HepG2 (cell line): ENCODE results near the gene SAPCD2. TPM values are rescaled to one million over a fixed set of nuclear protein-coding genes. Genes with fewer than 3 reads are reported as not detected.
A peak's percentile ranks its signal among the peaks of the same experiment; 100 is the strongest.

Source experiments
- ATAD3A ChIP-seq: sonication (generic); formaldehyde crosslinking; IDR thresholded peaks from 2 replicates; pipeline ENCODE4 v1.4.0; 2020; ENCODE audit warnings: missing genetic modification reagents
- CC2D1A ChIP-seq: sonication (generic); formaldehyde crosslinking; IDR thresholded peaks from 2 replicates; pipeline ENCODE4 v1.8.1; 2023; ENCODE audit warnings: mild to moderate bottlenecking, missing genetic modification reagents
- HNF4G ChIP-seq, 2 experiments: sonication (generic) in 1 of 2; formaldehyde crosslinking in 1 of 2; IDR thresholded peaks; 2 replicates each; pipeline versions ENCODE4 v1.4.0 to v1.6.1; 2011 to 2020; ENCODE audit warnings: borderline replicate concordance in 2 of 2, low read depth in 2 of 2, mild to moderate bottlenecking in 2 of 2, low read length in 1 of 2, missing genetic modification reagents in 1 of 2, moderate library complexity in 1 of 2
- KLF9 ChIP-seq: IDR thresholded peaks from 2 replicates; pipeline ENCODE4 v1.6.1; 2016; ENCODE audit warnings: low read depth
- MED1 ChIP-seq: sonication (generic); formaldehyde crosslinking; IDR thresholded peaks from 2 replicates; pipeline ENCODE4 v1.4.0; 2020; ENCODE audit warnings: missing genetic modification reagents
- MYC ChIP-seq: sonication (generic); formaldehyde crosslinking; IDR thresholded peaks from 2 replicates; pipeline ENCODE4 v1.9.0; 2021; ENCODE audit warnings: missing genetic modification reagents, borderline replicate concordance
- PHF20 ChIP-seq: sonication (generic); formaldehyde crosslinking; IDR thresholded peaks from 2 replicates; pipeline ENCODE4 v1.5.0; 2020; ENCODE audit warnings: mild to moderate bottlenecking, missing genetic modification reagents
- PTBP1 ChIP-seq: fragments of 200-400 bp; formaldehyde crosslinking; IDR thresholded peaks from 2 replicates; pipeline ENCODE4 v1.6.1; 2018; ENCODE audit warnings: low read length, low read depth; ENCODE audit not compliant: poor library complexity, severe bottlenecking
- SOX5 ChIP-seq: IDR thresholded peaks from 2 replicates; pipeline ENCODE4 v1.6.1; 2016; ENCODE audit warnings: borderline replicate concordance
- TARDBP ChIP-seq: sonication (generic); formaldehyde crosslinking; IDR thresholded peaks from 2 replicates; pipeline ENCODE4 v1.8.0; 2022; ENCODE audit warnings: mild to moderate bottlenecking, missing genetic modification reagents
- ZBTB42 ChIP-seq: sonication (generic); formaldehyde crosslinking; IDR thresholded peaks from 2 replicates; pipeline ENCODE4 v1.5.0; 2020; ENCODE audit warnings: mild to moderate bottlenecking, missing genetic modification reagents
- ZC3H13 ChIP-seq: sonication (generic); formaldehyde crosslinking; IDR thresholded peaks from 2 replicates; pipeline ENCODE4 v1.8.1; 2023; ENCODE audit warnings: mild to moderate bottlenecking, missing genetic modification reagents, moderate library complexity
- ZFY ChIP-seq: sonication (generic); formaldehyde crosslinking; IDR thresholded peaks from 2 replicates; pipeline ENCODE4 v1.4.0; 2020; ENCODE audit warnings: missing genetic modification reagents
- ZNF225 ChIP-seq: sonication (generic); formaldehyde crosslinking; IDR thresholded peaks from 2 replicates; pipeline ENCODE4 v1.4.0; 2020; ENCODE audit warnings: mild to moderate bottlenecking, missing genetic modification reagents
- ZNF232 ChIP-seq: sonication (generic); formaldehyde crosslinking; IDR thresholded peaks from 2 replicates; pipeline ENCODE4 v1.4.0; 2020; ENCODE audit warnings: missing genetic modification reagents, borderline replicate concordance
- ZNF264 ChIP-seq: sonication (generic); formaldehyde crosslinking; IDR thresholded peaks from 2 replicates; pipeline ENCODE4 v1.4.0; 2020; ENCODE audit warnings: missing genetic modification reagents
- ZNF792 ChIP-seq: IDR thresholded peaks from 2 replicates; pipeline ENCODE4 v1.6.1; 2016
- ZNF816 ChIP-seq: sonication (generic); formaldehyde crosslinking; IDR thresholded peaks from 2 replicates; pipeline ENCODE4 v1.8.0; 2022; ENCODE audit warnings: missing genetic modification reagents, mild to moderate bottlenecking, borderline replicate concordance
- polyA plus RNA-seq, 8 experiments: library from polyadenylated mRNA; depleted of rRNA in 3 of 8; stranded (reverse) in 7 of 8; unstranded in 1 of 8; fragments of >200 nt; fragmentation: Illumina TruSeq in 4 of 8; extraction: Trizol in 4 of 8; gene quantifications; 2 replicates each; pipeline versions ENCODE4 v1.2.1 to v1.2.3, GENCODE V29; 2011 to 2016; ENCODE audit warnings: low read depth in 4 of 8, missing spikeins in 1 of 8, mixed read lengths in 1 of 8; ENCODE audit not compliant: insufficient read depth in 1 of 8
- total RNA-seq, 5 experiments: library from RNA; depleted of rRNA; stranded (reverse); fragments of >200 nt; fragmentation: Illumina TruSeq; extraction: Trizol; gene quantifications; 2 replicates each; pipeline ENCODE4 v1.2.3, GENCODE V29; 2016; ENCODE audit warnings: low read depth in 1 of 5
- TF ChIP-seq, protein P1 (sequence below): sonication (generic); formaldehyde crosslinking; IDR thresholded peaks from 2 replicates; pipeline ENCODE4 v1.8.0; 2022; ENCODE audit warnings: missing genetic modification reagents, mild to moderate bottlenecking, moderate library complexity, borderline replicate concordance
- TF ChIP-seq, protein P2 (sequence below): sonication (generic); formaldehyde crosslinking; IDR thresholded peaks from 2 replicates; pipeline ENCODE4 v1.4.0; 2020; ENCODE audit warnings: missing genetic modification reagents

SAPCD2 gene
- total and polyA plus RNA-seq, 2 of the 13 experiments (the other 11 are each of a cell fraction or from before 2014, with no cell fraction given), result 21.9 to 42.8 TPM

DNA sequence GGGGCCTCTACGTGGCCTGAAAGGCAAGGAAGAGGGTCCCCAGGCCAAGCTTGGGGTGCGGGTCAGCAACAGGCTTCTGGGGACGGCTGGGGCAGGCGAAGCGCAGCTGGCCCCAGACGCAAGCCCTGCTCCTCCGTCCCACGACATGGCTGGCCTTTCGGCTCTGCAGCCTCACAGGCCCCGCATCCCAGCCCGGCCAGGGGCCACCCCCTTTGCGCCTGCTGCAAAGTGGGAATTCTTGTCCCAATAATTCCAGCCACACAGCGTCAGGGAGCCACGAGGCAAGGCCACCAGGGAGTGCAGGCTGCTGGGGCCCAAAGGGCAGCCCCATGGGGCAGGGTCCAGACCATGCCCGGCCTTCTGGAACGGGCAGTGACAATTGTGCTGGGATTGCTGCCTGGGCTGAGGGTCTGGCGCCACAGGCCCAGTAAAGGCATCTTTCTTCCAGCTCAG is 15.4 kb downstream of the SAPCD2 start (continued):
- TF ChIP-seq TARDBP (CRISPR knock-in tag) (no peak; the same call in 1 of the 2 replicates), CC2D1A (CRISPR knock-in tag) (no peak), ZNF225 (CRISPR knock-in tag) (0 out of 2 replicates have a peak, but pooled peaks have one; percentile 31), ZC3H13 (peak; percentile 17; the same call in 1 of the 2 replicates), ZFY (CRISPR knock-in tag) (peak; percentile 89), KLF9 (CRISPR knock-in tag) (0 out of 2 replicates have a peak, but pooled peaks have one; percentile 12), MED1 (peak; percentile 7; the same call in 1 of the 2 replicates), MYC (CRISPR knock-in tag) (peak; percentile 78), ZNF264 (CRISPR knock-in tag) (peak; percentile 48; the same call in 1 of the 2 replicates), HNF4G (IDR thresholded peaks at IDR 0.05; ENCODE audit: borderline replicate concordance, low read depth, low read length) (peak; percentile 71; the same call in 1 of the 2 replicates), HNF4G (CRISPR knock-in tag; IDR thresholded peaks at IDR 0.05; ENCODE audit: borderline replicate concordance, low read depth) (no peak), ZNF816 (no peak), ZNF792 (CRISPR knock-in tag) (no peak), ZBTB42 (CRISPR knock-in tag) (no peak), PHF20 (CRISPR knock-in tag) (0 out of 2 replicates have a peak, but pooled peaks have one; percentile 3), ATAD3A (no peak), ZNF232 (CRISPR knock-in tag) (0 out of 2 replicates have a peak, but pooled peaks have one; percentile 55), SOX5 (CRISPR knock-in tag) (no peak), PTBP1 (no peak)
- TF ChIP-seq, protein P1, sequence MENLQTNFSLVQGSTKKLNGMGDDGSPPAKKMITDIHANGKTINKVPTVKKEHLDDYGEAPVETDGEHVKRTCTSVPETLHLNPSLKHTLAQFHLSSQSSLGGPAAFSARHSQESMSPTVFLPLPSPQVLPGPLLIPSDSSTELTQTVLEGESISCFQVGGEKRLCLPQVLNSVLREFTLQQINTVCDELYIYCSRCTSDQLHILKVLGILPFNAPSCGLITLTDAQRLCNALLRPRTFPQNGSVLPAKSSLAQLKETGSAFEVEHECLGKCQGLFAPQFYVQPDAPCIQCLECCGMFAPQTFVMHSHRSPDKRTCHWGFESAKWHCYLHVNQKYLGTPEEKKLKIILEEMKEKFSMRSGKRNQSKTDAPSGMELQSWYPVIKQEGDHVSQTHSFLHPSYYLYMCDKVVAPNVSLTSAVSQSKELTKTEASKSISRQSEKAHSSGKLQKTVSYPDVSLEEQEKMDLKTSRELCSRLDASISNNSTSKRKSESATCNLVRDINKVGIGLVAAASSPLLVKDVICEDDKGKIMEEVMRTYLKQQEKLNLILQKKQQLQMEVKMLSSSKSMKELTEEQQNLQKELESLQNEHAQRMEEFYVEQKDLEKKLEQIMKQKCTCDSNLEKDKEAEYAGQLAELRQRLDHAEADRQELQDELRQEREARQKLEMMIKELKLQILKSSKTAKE (CRISPR knock-in tag), result 0 out of 2 replicates have a peak, but pooled peaks have one; percentile 38
- TF ChIP-seq, protein P2, sequence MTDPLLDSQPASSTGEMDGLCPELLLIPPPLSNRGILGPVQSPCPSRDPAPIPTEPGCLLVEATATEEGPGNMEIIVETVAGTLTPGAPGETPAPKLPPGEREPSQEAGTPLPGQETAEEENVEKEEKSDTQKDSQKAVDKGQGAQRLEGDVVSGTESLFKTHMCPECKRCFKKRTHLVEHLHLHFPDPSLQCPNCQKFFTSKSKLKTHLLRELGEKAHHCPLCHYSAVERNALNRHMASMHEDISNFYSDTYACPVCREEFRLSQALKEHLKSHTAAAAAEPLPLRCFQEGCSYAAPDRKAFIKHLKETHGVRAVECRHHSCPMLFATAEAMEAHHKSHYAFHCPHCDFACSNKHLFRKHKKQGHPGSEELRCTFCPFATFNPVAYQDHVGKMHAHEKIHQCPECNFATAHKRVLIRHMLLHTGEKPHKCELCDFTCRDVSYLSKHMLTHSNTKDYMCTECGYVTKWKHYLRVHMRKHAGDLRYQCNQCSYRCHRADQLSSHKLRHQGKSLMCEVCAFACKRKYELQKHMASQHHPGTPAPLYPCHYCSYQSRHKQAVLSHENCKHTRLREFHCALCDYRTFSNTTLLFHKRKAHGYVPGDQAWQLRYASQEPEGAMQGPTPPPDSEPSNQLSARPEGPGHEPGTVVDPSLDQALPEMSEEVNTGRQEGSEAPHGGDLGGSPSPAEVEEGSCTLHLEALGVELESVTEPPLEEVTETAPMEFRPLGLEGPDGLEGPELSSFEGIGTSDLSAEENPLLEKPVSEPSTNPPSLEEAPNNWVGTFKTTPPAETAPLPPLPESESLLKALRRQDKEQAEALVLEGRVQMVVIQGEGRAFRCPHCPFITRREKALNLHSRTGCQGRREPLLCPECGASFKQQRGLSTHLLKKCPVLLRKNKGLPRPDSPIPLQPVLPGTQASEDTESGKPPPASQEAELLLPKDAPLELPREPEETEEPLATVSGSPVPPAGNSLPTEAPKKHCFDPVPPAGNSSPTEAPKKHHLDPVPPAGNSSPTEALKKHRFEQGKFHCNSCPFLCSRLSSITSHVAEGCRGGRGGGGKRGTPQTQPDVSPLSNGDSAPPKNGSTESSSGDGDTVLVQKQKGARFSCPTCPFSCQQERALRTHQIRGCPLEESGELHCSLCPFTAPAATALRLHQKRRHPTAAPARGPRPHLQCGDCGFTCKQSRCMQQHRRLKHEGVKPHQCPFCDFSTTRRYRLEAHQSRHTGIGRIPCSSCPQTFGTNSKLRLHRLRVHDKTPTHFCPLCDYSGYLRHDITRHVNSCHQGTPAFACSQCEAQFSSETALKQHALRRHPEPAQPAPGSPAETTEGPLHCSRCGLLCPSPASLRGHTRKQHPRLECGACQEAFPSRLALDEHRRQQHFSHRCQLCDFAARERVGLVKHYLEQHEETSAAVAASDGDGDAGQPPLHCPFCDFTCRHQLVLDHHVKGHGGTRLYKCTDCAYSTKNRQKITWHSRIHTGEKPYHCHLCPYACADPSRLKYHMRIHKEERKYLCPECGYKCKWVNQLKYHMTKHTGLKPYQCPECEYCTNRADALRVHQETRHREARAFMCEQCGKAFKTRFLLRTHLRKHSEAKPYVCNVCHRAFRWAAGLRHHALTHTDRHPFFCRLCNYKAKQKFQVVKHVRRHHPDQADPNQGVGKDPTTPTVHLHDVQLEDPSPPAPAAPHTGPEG (CRISPR knock-in tag), result no peak; the same call in 1 of the 2 replicates
